Calu3 (cell line): ENCODE data around the gene SP140L. TPM values are rescaled to one million over a fixed set of nuclear protein-coding genes. Genes with fewer than 3 reads are reported as not detected.

Source experiments
- BruUV-seq: library from RNA; stranded (reverse); fragments of 400-500 nt; replicated peaks from 2 replicates; lab custom pipeline; 2021; lab: Mats Ljungman, UMichigan
- CTCF ChIA-PET: fragments of 300-600 bp; sonication (Branson Sonifier 250); formaldehyde crosslinking; loops from one replicate; lab custom pipeline; 2022; ENCODE audit warnings: antibody characterized with exemption; lab: Charles Lee
- DNase-seq: peaks from one replicate; pipeline ENCODE4 v3.0.0; 2022
- H3K27ac Mint-ChIP-seq: one replicate; pipeline ENCODE4 v1.8.0; 2022; ENCODE audit warnings: mixed read lengths; ENCODE audit not compliant: unreplicated experiment
- H3K27me3 Mint-ChIP-seq: one replicate; pipeline ENCODE4 v1.8.0; 2022; ENCODE audit warnings: mixed read lengths; ENCODE audit not compliant: unreplicated experiment
- H3K36me3 Mint-ChIP-seq: one replicate; pipeline ENCODE4 v1.8.0; 2022; ENCODE audit warnings: mild to moderate bottlenecking, moderate library complexity, mixed read lengths; ENCODE audit not compliant: insufficient read depth, unreplicated experiment
- H3K4me1 Mint-ChIP-seq: one replicate; pipeline ENCODE4 v1.8.0; 2022; ENCODE audit warnings: mild to moderate bottlenecking, low read depth, mixed read lengths; ENCODE audit not compliant: unreplicated experiment
- H3K4me3 Mint-ChIP-seq: one replicate; pipeline ENCODE4 v1.8.0; 2022; ENCODE audit warnings: mild to moderate bottlenecking, low read depth, moderate library complexity, mixed read lengths; ENCODE audit not compliant: unreplicated experiment
- H3K9me3 Mint-ChIP-seq: one replicate; pipeline ENCODE4 v1.8.0; 2022; ENCODE audit warnings: low read depth, mixed read lengths; ENCODE audit not compliant: unreplicated experiment
- intact Hi-C: fragments of 100-400 bp; cut with micrococcal nuclease; formaldehyde crosslinking; loops from one replicate; pipeline ENCODE4 v1.10.0; 2022; ENCODE audit not compliant: unreplicated experiment
- total RNA-seq: library from RNA; stranded (reverse); gene quantifications from 2 replicates; pipeline ENCODE4 v1.2.3, GENCODE V29; 2022
- TF ChIP-seq, protein P1 (sequence below): fragments of 200-600 bp; IDR thresholded peaks from one replicate; pipeline ENCODE4 v1.8.0; 2022; ENCODE audit warnings: antibody characterized with exemption; ENCODE audit not compliant: unreplicated experiment

The SP140L gene
- total RNA-seq, 1 experiment from 2014 or later = 35.4 TPM

GRCh38 chr2:230453006-230453405 is 126.0 kb downstream of the SP140L start:
- CTCF ChIA-PET = no interaction called here
- TF ChIP-seq, protein P1, sequence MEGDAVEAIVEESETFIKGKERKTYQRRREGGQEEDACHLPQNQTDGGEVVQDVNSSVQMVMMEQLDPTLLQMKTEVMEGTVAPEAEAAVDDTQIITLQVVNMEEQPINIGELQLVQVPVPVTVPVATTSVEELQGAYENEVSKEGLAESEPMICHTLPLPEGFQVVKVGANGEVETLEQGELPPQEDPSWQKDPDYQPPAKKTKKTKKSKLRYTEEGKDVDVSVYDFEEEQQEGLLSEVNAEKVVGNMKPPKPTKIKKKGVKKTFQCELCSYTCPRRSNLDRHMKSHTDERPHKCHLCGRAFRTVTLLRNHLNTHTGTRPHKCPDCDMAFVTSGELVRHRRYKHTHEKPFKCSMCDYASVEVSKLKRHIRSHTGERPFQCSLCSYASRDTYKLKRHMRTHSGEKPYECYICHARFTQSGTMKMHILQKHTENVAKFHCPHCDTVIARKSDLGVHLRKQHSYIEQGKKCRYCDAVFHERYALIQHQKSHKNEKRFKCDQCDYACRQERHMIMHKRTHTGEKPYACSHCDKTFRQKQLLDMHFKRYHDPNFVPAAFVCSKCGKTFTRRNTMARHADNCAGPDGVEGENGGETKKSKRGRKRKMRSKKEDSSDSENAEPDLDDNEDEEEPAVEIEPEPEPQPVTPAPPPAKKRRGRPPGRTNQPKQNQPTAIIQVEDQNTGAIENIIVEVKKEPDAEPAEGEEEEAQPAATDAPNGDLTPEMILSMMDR = no peak
- H3K36me3 Mint-ChIP-seq = peaks cover 9% of the 10 kb centered on the region
- intact Hi-C loops = no loop called here
- no peaks in the 10 kb centered on the region for H3K4me1 Mint-ChIP-seq
- no peaks in the 10 kb centered on the region for H3K27me3 Mint-ChIP-seq
- no peak for DNase-seq
- H3K27ac Mint-ChIP-seq = no peak overlapping the region
- no peaks in the 10 kb centered on the region for H3K9me3 Mint-ChIP-seq
- no TSS peak for BruUV-seq
- no peak overlapping the region for H3K4me3 Mint-ChIP-seq

Other genes starting within 250 kb of the SP140L start
- gene SP110, start 107.2 kb upstream of the SP140L start, total RNA-seq = 56.7 and 107 TPM in 2 replicates
- 10.9 and 13.0 TPM in 2 replicates for gene SP140, start 101.5 kb upstream of the SP140L start, total RNA-seq
- gene SP100, start 89.0 kb downstream of the SP140L start, total RNA-seq = 110 and 173 TPM in 2 replicates